Hepatocyte (in vitro differentiated cells): ENCODE results near the gene ANKS1B.

Experiments used
- CTCF ChIP-seq: fragments of 200-600 bp; sonication (generic); IDR thresholded peaks from 2 replicates; pipeline ENCODE4 v1.5.1; 2016; ENCODE audit warnings: antibody characterized with exemption, mild to moderate bottlenecking; ENCODE audit not compliant: poor library complexity
- EZH2 ChIP-seq: fragments of 200-600 bp; sonication (generic); IDR thresholded peaks from 2 replicates; pipeline ENCODE4 v1.6.1; 2016; ENCODE audit warnings: antibody characterized with exemption, mild to moderate bottlenecking, borderline replicate concordance

- TF ChIP-seq EZH2 (no peak), CTCF (no peak)
These were observed 289.7 kb downstream of the ANKS1B start for GRCh38 chr12:99695050-99695449.
